GM21423 (cell line): ENCODE results near the gene CDH8.
"Not testable (repeated sequence)": the region's sequence is repeated elsewhere in the genome, so short reads cannot be mapped to it uniquely, and the experiment has no call there.

Experiments
- ATAC-seq: cut with Tn5 transposase; IDR thresholded peaks from one replicate; pipeline ENCODE4 v1.9.1; 2021; ENCODE audit warnings: mild to moderate bottlenecking, moderate library complexity; ENCODE audit not compliant: unreplicated experiment

The CDH8 gene

DNA sequence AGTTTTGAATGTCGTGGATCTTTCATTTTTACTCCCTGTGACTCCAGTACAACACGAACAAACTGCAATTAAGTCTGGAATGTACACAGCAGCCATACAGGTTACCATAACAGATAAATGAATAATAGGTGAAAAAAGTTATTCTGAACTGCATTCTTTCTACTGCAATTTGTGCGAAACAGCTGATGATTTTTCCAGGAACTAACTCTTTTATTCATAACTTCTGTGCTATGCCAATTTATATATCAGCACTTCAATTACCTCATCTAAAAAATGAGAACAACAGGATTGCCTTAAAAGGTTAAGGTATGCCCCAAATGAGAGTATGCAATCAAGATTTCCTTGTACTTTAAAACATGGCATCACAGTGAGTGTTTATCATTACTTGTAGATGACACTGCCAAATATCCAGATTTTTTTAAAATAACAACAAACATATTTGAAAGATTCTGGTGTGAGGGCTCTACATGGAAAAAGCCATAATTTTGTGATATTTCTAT lies 238.9 kb downstream of the CDH8 start:
- no peak for ATAC-seq

- no peak for ATAC-seq
Observed at GRCh38 chr16:61792194-61792909, 243.9 kb downstream of the CDH8 start.

GRCh38 chr16:61791464-61791863 lies 244.8 kb downstream of the CDH8 start:
- no peak for ATAC-seq

- not testable (repeated sequence) for ATAC-seq
Observed at GRCh38 chr16:61781855-61782254, 254.4 kb downstream of the CDH8 start.

DNA sequence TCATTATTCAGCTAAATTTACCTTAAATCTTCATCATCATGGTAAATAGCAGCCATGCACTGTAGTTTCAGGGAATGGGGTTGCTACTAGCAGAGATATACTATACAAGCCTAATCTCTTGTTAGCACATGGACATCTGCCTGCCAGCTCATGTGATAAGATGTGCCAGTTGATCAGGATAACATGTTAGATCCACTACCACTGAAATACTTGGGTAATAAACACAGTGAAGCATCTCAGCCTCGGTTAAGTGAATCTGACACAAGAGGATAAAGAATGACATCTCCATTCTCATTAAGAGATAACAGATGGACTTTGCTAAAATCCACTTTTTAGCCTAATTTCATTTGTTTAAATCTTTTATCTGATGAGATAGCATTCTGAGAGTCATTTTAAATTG lies 256.1 kb downstream of the CDH8 start:
- ATAC-seq: no peak

DNA sequence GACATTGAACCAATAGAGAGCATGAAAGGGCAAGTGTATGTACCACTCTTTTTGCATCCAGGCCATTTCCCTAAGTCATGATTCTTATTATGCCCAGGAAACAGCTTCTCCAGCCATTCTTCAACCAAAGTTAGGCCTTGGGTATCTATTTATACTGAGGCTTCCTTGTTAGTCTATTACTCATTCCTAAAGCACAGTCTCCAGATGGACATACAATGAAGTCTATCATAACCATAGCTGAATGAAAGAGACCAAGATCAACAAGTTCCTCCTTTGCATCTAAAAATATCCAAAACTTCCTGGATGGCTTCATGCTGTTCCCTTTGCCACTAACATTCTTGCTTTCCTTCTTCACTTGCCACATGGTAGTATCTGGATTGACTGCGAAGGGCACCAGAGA lies 265.9 kb downstream of the CDH8 start:
- ATAC-seq: no peak

DNA sequence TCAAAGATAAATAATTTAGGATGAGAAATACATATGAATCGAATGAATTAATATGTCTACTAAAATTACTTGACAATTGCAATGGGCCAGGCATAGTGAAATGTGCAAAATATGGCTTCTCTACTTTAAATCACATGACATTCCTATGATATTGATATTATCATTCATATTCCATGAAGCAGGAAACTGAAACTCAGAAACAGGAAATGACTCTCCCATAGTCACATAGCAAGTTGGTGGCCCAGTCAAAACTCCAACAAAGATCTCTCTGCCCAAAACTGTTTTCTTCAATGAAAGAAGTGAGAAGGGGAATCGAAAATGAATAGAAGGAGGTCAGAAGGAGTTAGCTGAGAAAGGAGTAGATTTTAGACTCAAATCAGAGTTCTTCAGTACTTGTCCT lies 272.2 kb downstream of the CDH8 start:
- ATAC-seq: no peak

GRCh38 chr16:61763013-61763412 lies 273.2 kb downstream of the CDH8 start:
- ATAC-seq: no peak

- no peak for ATAC-seq
Observed at GRCh38 chr16:61730997-61731396, 305.2 kb downstream of the CDH8 start.

GRCh38 chr16:61726701-61727100 lies 309.5 kb downstream of the CDH8 start:
- ATAC-seq: no peak

DNA sequence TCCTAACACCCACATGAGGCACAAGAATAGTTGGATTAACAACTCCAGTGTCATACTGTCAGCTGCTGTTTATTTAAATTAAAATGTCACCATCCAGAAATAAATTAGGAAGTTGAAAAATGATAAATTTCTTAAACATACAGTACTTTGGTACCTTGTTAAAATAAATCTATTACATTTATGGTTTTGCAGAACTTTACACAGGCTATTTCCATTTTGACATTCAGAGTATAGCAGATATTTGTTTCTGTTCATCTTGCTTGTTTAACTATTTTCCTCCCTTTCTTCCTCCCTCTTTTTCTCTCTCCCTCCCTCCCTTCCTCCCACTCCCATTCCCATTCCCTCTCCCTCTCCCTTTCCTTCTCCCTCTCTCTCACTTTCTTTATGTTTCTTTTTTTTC lies 310.1 kb downstream of the CDH8 start:
- ATAC-seq: no peak

DNA sequence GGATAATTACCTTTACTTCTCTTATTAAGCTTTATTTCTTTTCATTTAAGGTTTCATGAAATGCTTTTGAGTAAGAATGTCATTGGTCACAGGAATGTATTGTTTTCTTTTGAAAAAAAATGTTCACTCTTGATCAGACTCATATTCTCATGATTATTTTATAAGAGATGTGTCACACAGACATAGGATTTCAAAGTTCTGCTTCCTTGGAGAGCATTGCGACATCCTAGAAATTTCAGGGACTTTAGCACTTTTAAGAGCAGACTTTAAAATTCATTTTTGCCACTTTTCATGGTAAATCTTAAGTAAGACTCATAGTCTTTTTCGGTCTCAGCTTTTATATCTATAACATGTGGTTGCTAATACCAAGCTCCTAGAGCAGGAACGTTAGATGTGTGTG lies 314.7 kb downstream of the CDH8 start:
- no peak for ATAC-seq

- no peak for ATAC-seq
Observed at GRCh38 chr16:61715393-61715792, 320.8 kb downstream of the CDH8 start.

DNA sequence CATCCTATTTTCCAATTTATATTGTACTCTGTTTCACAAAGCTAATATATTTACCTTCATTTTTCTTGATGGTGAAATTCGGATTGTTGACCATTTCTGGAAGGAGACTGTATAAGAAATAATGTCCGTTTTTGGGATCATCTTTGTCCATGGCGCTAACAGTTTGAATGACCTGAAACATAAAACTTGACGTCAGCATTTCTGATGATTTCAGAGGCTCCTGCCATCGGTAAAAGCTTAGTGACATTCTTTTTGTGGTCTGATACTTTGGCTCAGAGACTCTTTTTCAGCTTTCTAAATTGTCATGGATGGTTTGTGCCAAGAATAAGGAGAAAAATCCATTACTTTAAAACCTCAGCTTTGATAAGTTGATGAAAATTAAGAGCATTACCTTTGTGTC lies 322.5 kb downstream of the CDH8 start:
- no peak for ATAC-seq

- ATAC-seq: not testable (repeated sequence)
Observed at GRCh38 chr16:61699640-61700039, 336.6 kb downstream of the CDH8 start.

GRCh38 chr16:61684541-61684940 lies 351.7 kb downstream of the CDH8 start:
- ATAC-seq: no peak

- ATAC-seq: no peak
Observed at GRCh38 chr16:61681673-61682072, 354.6 kb downstream of the CDH8 start.

DNA sequence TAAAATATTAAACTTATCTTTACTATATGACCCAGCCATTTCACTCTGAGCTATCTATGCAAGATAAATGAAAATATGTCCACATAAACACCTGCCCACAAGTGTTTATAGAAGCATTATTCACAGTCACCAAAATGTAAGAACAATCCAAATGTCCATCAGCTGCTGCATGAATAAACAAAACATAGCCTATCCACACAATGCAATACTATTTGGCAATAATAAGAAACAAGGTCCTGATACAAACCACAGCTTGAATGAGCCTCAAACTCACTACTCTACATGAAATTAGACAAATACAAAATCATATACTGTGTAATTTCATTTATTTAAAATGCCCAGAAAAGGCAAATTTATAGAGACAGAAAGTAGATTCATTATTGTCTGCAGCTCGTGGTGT lies 355.1 kb downstream of the CDH8 start:
- ATAC-seq: no peak

- ATAC-seq: no peak
Observed at GRCh38 chr16:61678182-61678581, 358.1 kb downstream of the CDH8 start.

- ATAC-seq: no peak
Observed at GRCh38 chr16:61677776-61678175, 358.5 kb downstream of the CDH8 start.

DNA sequence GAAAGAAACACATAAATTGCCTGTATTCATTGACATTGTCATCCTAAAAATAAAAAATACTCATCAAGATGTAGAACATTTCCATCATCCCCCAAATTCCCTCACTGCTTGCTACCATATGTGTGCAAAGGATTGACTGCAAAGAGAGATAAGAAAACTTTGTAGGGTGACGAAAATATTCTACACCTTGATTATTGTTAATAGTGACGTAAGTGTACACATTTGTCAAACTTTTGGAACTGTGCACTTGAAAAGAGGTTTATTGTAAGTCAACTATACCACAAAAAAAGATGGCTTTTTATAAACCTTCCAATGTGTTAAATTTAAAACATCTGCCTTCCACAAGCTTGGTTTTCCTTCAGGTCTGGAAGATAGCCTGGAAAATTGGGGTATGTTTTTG lies 359.5 kb downstream of the CDH8 start:
- ATAC-seq: no peak

DNA sequence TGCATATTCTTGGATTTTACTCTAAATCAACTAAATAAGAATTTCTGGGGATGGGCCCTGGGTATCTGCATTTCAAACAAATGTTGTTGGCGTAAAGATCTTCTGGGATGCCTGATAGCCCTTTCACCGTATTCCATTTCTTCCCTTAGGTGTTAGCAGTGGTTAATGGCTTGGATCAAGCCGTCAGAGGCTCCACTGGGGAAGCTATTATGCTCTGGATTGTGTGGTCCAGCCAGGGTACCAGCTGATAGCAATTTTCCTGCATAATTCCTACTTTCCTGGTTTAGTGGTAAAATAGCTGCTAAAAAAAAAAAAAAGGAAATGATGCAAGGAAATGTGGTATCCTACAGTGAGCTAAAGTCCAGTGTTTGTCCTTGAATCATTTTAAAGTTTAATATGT lies 365.1 kb downstream of the CDH8 start:
- ATAC-seq: no peak

DNA sequence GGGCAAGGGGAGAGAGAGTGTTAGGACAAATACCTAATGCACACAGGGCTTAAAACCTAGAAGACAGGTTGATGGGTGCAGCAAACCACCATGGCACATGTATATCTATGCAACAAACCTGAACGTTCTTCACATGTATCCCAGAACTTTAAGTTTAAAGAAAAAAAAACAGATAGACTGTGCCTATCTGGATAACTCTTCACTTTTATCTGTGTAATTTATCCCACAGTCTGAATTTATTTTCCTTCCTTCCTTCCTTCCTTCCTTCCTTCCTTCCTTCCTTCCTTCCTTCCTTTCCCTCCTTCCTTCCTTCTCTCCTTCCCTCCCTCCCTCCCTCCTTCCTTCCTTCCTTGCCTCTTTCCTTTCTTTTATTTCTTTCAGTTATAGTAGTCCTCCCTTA lies 370.7 kb downstream of the CDH8 start:
- no peak for ATAC-seq
